Ovary (tissue), 3 donors: Measurements from ENCODE around the gene ALPP.

Experiments used
- CTCF ChIP-seq, 3 donors: fragments of 450-650 bp in 2 of 3; fragments of 200-600 bp in 1 of 3; IDR thresholded peaks; one replicate each; pipeline versions ENCODE4 v1.5.1 to v1.8.0; 2016 to 2022; ENCODE audit warnings: antibody characterized with exemption in 3 of 3, mild to moderate bottlenecking in 1 of 3
- EP300 ChIP-seq: sonication (generic); formaldehyde crosslinking; IDR thresholded peaks from one replicate; pipeline ENCODE4 v1.6.1; 2017; ENCODE audit warnings: antibody characterized with exemption
- POLR2A ChIP-seq: fragments of 450-650 bp; IDR thresholded peaks from one replicate; pipeline ENCODE4 v1.6.1; 2017; ENCODE audit warnings: antibody characterized with exemption, mild to moderate bottlenecking, moderate library complexity
- donor health status: DM: no; HTN: no; CAD: no.

- no peak for TF ChIP-seq CTCF (IDR thresholded peaks at IDR 0.05)
- TF ChIP-seq POLR2A, result no peak
- TF ChIP-seq EP300, result no peak
These were observed 41.4 kb upstream of the ALPP start for GRCh38 chr2:232336981-232337720.
